Renal cortex interstitium (tissue), 11 donors: ENCODE results near the gene FOXL3. TPM values are rescaled to one million over a fixed set of nuclear protein-coding genes. Genes with fewer than 3 reads are reported as not detected.
"Not testable (repeated sequence)": the region's sequence is repeated elsewhere in the genome, so short reads cannot be mapped to it uniquely, and the experiment has no call there.

ENCODE experiments used
- DNase-seq, 11 donors: peaks; one replicate each; pipeline ENCODE4 v3.0.0-alpha.2; 2013; ENCODE audit warnings: low read depth in 9 of 11, low spot score in 4 of 11; ENCODE audit errors: extremely low read depth in 1 of 11
- polyA plus RNA-seq, 3 donors: library from polyadenylated mRNA; unstranded; fragments of 120-200 nt; gene quantifications; one replicate each; pipeline ENCODE4 v1.2.1, GENCODE V29; 2013; ENCODE audit not compliant: insufficient read length in 3 of 3

Gene FOXL3
- polyA plus RNA-seq, 3 donors: 0.23 TPM; not detected in 2

DNA sequence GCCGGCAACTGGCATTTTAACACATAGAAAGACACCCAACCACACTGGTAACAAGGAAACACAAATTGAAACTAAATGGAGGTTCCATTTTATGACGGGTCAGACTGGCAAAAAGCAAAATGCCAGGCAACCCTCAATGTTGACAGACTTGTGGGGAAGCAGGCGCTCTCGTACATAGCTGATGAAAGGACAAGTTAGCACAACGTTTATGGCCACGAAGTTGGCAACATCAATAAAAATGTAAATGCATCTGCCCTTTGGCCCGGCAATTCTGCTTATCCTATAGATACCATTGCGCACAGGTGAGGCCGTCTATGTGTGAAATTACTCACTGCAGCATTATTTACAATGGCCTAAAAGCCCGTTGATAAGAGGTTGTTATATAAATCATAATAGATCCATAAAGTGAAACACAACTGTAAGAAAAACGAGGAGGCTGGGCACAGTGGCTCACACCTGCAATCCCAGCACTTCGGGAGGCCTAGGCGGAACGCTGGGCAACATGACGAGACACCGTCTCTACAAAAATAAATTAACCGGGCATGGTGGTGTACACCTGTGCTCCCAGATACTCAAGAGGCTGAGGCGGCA lies 39.8 kb downstream of the FOXL3 start:
- no peak for DNase-seq

DNA sequence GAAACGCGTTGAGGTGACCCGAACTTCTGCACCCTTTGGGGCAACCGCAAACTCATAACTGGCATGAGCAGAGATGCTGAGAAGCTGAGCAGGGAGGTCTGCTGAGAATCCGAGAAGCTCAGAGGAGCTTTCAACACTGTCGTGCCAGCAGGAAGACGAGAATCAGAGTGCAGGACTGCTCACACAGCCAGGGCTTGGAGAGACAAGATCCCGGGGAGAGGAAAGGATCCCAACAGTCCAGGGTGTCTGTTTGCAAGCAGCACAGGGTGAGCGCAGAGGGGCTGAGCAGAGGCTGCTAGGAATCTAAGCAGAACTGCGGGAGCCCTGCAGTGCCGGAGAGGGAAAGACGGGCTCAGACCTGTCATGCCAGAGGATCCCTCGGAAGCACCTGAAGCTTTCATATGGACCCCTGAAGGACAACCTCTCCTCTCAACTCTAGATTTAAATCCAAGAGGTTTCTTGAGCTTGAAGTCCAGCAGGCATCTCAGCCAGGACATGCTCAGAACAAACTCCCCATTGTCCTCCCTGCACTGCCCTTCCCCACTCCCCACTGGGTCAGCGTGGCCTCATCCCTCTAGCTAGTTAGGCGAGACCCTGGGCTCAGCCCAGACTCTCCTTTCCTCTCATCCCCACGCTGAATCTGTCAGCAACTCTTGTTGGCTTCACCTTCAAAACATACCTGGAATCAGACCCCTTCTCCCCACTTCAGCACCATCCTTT lies 40.7 kb downstream of the FOXL3 start:
- no peak for DNase-seq

DNA sequence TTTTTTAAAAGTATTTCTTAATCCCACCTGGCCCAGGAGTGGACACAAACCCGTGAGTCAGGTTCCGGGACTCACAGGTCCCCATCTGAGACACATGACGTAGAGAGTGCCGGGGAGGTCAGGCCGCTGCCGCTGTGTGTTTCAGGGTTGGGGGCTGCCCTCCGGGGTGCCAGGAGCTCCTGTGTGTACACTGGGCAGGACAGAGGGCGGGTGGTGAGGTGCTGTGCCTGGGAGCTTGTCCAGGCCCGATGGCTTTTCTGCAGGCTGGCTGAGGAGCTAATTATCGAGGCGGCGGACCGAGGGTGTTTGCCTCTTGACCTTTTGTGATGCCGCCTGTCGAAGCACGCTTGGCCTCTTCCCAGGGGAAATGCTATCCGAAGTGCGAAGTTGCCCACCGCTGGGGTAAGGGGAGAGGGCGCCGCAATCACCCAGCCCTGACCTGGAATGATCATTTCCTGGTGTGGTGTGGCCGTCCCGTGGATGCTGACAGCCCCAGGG lies 42.1 kb downstream of the FOXL3 start:
- no peak for DNase-seq

DNA sequence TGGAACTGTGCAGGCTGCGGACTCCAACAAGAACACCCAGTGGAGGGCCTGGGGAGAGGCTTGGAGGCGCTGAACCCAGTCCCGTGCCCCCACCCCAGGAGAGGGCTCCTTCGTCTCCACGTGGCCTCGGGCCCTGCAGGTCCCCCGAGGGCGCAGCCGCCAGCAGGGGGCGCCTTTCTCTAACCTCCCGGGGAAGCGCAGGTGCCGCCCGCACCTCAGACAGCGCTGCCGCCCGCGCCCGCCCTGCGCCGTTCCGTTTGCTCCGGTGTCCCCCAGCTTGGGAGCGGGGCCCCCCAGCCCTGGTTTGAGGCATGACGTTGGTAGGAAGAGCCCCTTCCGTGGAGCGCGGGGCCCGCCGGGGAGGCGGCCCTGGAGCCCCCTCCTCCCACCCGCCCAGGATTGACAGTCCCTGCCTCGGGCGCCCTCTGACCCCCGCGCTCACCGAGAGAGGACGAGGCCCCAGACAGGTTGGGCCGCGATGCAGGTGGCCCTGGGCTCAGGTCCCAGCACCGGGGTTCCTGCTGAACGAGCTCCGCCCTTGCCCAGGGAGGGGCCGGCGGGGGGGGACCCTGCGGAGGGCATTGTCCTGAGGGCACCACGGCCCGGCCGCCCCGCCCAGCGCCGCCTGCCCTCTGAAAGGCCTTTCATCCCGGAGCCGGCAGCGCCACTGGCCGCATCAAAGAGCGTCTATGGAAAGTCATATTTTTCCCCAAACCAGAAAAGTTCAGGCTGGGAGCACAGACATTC lies 42.8 kb downstream of the FOXL3 start:
- DNase-seq: peak in 9 of 11 donors; percentile 41 to 73 (median 61)

DNA sequence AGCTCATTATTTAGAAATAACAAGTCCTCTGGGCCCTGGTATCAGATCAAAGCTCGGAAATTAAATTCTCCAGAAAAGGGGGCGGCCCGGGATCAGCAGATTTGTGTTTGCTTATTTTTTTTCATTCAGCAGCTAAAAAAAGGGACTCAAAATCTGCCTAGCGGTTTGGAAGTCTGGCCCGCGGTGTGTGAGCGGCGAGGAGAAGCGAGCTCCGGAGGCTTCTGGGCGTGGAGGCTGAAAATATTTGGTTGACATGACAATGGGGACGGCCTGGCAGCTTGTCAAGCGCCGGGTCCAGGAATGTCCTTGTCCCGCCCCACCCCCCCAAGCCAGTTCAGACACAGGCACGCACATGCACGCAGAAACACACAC lies 43.4 kb downstream of the FOXL3 start:
- peak in 9 of 11 donors; percentile 33 to 74 (median 55) for DNase-seq

DNA sequence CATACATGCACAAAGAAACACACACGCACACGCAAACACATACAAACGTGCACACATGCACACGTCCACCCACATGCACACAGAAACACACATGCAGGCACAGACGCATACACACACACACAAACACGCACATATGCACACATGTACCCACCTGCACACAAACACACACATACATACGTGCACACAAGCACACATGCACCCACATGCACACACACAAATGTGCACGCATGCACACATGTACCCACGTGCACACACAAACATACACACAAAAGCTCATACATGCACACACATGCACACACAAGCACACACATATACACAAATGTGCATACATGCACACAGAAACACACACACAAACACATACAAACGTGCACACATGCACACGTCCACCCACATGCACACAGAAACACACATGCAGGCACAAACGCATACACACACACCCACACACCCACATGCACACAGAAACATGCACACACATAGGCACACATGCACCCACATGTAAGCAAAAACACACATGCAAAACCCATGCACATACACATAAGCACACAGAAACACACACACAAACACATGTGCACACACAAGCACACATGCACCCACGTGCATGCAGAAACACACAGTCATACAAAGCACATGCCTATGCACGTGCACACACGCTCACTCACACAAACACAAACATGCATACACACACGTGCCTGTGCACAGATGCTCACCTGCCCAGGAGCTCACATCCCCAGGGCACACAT lies 44.8 kb downstream of the FOXL3 start:
- no peak for DNase-seq

DNA sequence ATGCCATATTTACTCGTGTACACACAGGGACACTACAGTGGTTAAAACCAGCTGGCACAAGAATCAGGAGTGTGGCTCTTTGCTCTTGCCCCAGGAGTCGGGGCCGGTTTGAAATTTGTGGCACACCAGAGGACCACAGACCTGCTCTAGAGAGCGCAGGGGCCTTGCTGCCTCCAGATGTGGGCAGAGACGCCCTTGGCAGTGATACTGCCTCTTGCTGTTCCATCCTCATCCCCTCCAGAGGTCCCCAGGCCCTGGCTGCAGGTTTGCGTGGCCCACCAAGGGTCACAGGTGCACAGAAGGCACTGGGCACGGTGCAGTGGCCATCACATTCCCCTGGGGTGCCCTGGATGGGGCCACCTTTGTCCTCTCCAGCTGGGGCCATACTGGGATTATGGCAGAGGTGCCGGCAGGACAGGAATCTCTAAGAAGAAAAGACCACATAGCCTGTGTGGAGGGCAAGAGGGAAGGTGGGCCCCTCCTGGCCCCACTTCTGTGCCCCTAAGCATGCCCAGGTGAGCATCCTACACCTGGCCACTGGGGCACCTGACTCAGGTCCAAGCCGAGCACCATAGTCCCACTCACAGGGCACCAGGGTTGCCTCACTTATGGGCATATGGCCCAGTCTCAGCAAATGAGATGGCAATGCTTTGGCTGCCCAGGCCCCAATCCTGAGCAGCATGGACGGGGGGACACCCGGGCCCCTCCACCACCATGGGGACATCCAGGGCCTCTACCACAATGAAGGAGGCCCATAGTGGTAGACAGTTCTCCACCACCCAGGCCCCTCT lies 45.6 kb downstream of the FOXL3 start:
- no peak for DNase-seq

DNA sequence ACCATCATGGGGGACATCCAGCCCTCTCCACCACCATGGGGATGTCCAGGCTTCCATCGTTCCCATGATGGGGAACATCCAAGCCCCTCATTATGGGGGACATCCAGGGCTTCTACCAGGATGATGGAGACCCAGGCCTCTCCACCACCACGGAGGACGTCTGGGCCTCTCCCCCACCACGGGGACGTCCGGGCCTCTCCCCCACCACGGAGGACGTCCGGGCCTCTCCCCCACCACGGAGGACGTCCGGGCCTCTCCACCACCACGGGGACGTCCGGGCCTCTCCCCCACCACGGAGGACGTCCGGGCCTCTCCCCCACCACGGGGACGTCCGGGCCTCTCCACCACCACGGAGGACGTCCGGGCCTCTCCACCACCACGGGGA lies 46.2 kb downstream of the FOXL3 start:
- not testable (repeated sequence) for DNase-seq

DNA sequence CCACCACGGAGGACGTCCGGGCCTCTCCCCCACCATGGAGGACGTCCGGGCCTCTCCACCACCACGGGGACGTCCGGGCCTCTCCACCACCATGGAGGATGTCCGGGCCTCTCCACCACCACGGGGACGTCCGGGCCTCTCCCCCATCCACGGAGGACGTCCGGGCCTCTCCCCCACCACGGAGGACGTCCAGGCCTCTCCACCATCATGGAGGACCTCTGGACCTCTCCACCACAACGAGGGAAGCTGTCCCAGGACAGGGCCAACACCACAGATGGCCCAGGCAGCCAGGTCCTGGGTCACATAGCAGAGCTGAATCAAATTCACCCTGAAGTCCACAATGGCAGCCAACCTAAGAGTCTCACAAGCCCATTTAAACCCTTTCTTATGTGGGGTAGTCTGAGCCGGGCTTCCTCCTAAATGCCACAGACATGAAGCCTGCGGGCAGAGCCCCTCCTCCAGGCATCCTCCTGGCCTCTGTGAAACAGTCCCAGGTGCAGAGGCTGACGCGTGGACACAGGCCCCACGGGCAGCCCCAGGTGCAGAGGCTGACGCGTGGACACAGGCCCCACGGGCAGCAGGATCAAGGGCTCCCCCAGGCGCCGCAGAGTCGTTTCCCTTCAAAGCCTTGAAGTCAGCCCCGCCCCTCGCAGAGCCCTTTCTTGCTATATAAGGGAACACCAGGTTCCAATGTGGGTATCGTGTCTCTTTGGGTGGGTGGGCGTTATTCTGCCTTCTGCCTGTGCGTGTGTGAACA lies 47.0 kb downstream of the FOXL3 start:
- DNase-seq: no peak

DNA sequence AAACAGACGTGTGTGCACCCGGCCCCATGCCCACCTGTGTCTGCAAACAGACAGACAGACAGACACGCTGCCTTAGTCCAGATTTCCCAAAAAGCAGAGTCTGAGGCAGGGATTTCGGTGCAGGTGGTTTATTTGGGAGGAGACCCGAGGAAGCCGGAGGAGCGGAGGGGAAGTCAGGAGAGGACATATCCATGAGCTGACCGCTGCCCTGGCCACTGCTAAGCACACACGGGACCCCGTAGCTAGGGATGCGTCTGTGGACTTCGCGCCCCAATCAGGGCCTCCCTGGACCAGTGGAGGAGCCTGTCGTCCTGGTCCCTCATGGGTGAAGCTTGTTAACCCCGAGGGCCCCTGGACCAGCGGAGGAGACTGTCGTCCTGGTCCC lies 47.6 kb downstream of the FOXL3 start:
- no peak for DNase-seq

DNA sequence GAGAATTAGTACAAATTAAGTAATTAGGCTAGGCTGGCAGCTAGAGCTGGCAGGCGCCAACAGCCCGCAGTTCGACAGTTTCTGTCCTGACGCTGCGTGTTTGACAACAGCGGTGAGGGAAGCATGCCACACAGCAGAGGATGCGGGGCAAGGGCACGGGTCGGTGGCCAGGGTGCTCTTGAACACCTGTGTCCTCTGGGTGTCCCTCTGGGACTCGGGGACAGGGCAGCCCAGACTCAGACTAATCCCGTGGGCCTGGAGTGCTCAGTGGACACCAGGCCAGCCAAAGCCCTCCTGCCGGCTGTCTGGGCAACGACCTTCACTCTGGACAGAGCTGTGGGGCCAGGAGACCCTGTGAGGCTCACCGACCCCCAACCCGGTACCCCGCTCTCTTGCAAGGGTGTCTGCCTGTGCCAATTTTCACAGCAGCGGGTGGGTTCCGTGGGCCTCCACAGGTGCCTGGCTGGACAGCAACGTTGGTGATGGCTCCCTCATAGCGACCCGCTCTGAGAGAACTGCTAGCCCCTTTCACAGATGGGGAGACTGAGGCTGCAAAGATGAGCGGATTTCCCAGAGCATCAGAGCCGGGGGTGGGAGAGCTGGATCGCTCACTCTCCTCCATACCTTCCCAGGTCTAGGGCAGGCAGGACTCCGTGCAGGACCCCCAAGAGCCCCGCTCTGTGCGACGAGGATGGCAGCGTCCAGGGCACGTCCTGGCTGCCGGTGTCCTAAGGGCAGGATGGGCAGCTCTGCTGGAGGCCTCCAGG lies 48.5 kb downstream of the FOXL3 start:
- no peak for DNase-seq

DNA sequence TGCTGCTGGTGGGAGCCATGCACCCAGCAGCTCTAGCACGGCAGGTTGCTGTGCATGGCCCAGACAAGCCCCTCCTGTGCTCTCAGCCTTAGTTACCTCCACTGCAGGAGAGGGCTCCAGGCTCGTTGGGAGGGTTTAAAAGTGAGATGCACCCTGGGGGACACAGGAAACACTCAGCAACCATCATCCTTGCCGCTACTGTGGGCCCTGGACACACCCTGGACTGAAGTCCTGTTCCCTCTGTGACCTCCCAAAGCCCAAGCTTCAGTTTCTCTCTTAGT lies 49.0 kb downstream of the FOXL3 start:
- no peak for DNase-seq

DNA sequence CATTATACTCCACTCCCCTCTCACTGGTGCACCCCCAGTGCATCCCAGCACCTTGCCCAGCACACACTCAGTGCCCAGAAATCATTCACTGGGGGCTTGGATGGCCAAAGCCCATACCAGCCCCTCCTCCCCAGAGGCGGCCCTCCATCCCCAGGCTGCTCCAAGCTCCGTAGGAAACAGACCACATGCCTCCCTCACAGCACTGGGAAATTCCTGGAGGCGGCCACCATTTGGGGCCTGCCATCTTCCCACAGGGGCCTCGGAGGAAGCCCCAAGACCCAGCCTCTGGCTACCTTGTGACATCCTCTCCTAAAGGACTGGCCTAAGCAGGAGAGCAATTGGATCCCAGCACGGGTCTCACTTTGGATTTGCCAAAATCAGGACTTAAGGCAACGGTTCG lies 49.7 kb downstream of the FOXL3 start:
- no peak for DNase-seq

DNA sequence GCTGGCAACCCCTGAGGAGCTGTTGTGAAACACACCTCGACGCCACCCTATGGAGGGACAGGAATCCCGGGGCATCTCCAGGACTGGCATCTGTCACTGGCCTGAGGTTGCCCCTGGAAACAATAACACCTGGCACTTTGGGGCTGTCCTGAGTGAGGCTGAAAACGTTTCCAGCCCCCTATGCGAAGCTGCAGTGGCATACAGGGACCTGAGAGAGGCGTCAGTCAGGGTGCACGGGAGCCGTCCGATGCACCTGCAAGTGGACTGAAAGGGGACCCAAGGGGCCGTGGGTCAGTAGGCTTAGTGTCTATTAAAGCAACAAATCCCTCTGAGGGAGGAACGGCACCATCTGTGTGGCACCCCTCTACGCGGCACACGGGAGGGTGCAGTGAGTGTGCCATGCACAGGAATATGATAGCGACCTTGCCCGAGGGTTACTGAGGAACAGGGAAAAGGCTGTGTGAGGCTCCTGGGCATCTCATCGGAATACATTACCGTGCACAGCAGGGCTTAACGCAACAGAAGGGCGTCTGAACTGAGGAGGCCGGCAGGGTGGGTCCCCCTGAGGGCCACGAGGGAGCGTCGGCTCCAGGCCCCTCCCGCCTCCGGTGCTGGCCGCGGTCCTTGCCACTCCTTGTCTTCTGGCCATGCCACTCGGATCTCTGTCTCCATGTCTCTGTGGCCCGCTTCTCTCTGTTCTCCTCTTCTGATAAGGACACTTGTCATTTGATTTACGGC lies 50.4 kb downstream of the FOXL3 start:
- DNase-seq: no peak
